HEK293 (cell line): Measurements from ENCODE around the gene PTCHD4.

Source experiments
- CTCF ChIA-PET: fragments of 350-600 bp; formaldehyde crosslinking; extraction: SDS; loops from one replicate; lab custom pipeline; 2021; ENCODE audit warnings: antibody characterized with exemption; lab: Yijun Ruan, JAX
- POLR2A ChIA-PET: fragments of 300-600 bp; formaldehyde crosslinking; extraction: SDS; loops from one replicate; lab custom pipeline; 2020; ENCODE audit warnings: antibody characterized with exemption, inconsistent platforms; lab: Yijun Ruan, JAX
- H3K27ac ChIP-seq: fragments of 200-500 bp; sonication (Bioruptor generic); 2 replicates; pipeline ENCODE4 v1.5.1; 2014; ENCODE audit warnings: low read depth, low read length, control low read depth, inconsistent platforms; ENCODE audit errors: extremely low read depth
- H3K36me3 ChIP-seq, 2 experiments: fragments of 200-500 bp in 1 of 2; sonication (Bioruptor generic) in 1 of 2; 1 replicate in 1 of 2; 2 replicates in 1 of 2; pipeline ENCODE4 v1.5.1; 2014 to 2017; ENCODE audit warnings: inconsistent platforms in 2 of 2, low read length in 2 of 2; ENCODE audit not compliant: control insufficient read depth in 2 of 2, insufficient read depth in 1 of 2
- H3K4me1 ChIP-seq: fragments of 200-500 bp; sonication (Bioruptor generic); 2 replicates; pipeline ENCODE4 v1.5.1; 2014; ENCODE audit warnings: mild to moderate bottlenecking, low read length, inconsistent platforms; ENCODE audit not compliant: control insufficient read depth, insufficient read depth
- H3K4me3 ChIP-seq: 2 replicates; pipeline ENCODE4 v1.5.1; 2011; ENCODE audit warnings: low read depth, mild to moderate bottlenecking, control low read depth, low read length, moderate library complexity
- H3K9me3 ChIP-seq: fragments of 200-500 bp; sonication (Bioruptor generic); 2 replicates; pipeline ENCODE4 v1.5.1; 2014; ENCODE audit warnings: low read depth, low read length, inconsistent platforms; ENCODE audit not compliant: control insufficient read depth, insufficient read depth
- ATF2 ChIP-seq: fragments of 450-650 bp; formaldehyde crosslinking; IDR thresholded peaks from 2 replicates; pipeline ENCODE4 v1.5.1; 2016; ENCODE audit warnings: missing biosample characterization, missing genetic modification characterization, low read depth
- BCL6B ChIP-seq: fragments of 450-650 bp; formaldehyde crosslinking; IDR thresholded peaks from 2 replicates; pipeline ENCODE4 v1.5.1; 2017; ENCODE audit warnings: missing biosample characterization, missing genetic modification characterization
- HOXD13 ChIP-seq: sonication (generic); formaldehyde crosslinking; IDR thresholded peaks from 2 replicates; pipeline ENCODE4 v1.8.0; 2022; ENCODE audit warnings: missing genetic modification reagents, borderline replicate concordance
- KLF10 ChIP-seq: fragments of 450-650 bp; IDR thresholded peaks from 2 replicates; pipeline ENCODE4 v1.5.1; 2018; ENCODE audit warnings: missing biosample characterization, mild to moderate bottlenecking, missing genetic modification characterization
- REPIN1 ChIP-seq: fragments of 450-650 bp; formaldehyde crosslinking; IDR thresholded peaks from 2 replicates; pipeline ENCODE4 v1.5.1; 2017; ENCODE audit warnings: missing biosample characterization, missing genetic modification characterization, low read depth
- ZBTB20 ChIP-seq: fragments of 450-650 bp; formaldehyde crosslinking; IDR thresholded peaks from 2 replicates; pipeline ENCODE4 v1.5.1; 2016; ENCODE audit warnings: missing biosample characterization, missing genetic modification characterization
- ZNF112 ChIP-seq: fragments of 450-650 bp; formaldehyde crosslinking; IDR thresholded peaks from 2 replicates; pipeline ENCODE4 v1.5.0; 2017; ENCODE audit warnings: missing biosample characterization, missing genetic modification characterization
- ZNF354C ChIP-seq: fragments of 450-650 bp; formaldehyde crosslinking; IDR thresholded peaks from 2 replicates; pipeline ENCODE4 v1.5.1; 2016; ENCODE audit warnings: missing biosample characterization, missing genetic modification characterization, low read depth, borderline replicate concordance
- ZNF366 ChIP-seq: fragments of 450-650 bp; formaldehyde crosslinking; conservative IDR thresholded peaks from 2 replicates; pipeline ENCODE4 v1.5.1; 2016; ENCODE audit warnings: missing biosample characterization, missing genetic modification characterization
- ZNF394 ChIP-seq: fragments of 450-650 bp; formaldehyde crosslinking; IDR thresholded peaks from 2 replicates; pipeline ENCODE4 v1.5.1; 2016; ENCODE audit warnings: missing biosample characterization, missing genetic modification characterization, mild to moderate bottlenecking, moderate library complexity, borderline replicate concordance
- ZNF510 ChIP-seq: fragments of 450-650 bp; formaldehyde crosslinking; IDR thresholded peaks from 2 replicates; pipeline ENCODE4 v1.5.1; 2018; ENCODE audit warnings: mild to moderate bottlenecking, missing genetic modification characterization, missing biosample characterization; ENCODE audit not compliant: insufficient replicate concordance
- ZNF514 ChIP-seq: fragments of 450-650 bp; formaldehyde crosslinking; IDR thresholded peaks from 2 replicates; pipeline ENCODE4 v1.5.1; 2016; ENCODE audit warnings: missing biosample characterization, missing genetic modification characterization
- ZNF530 ChIP-seq: fragments of 450-650 bp; formaldehyde crosslinking; IDR thresholded peaks from 2 replicates; pipeline ENCODE4 v1.5.1; 2016; ENCODE audit warnings: low read depth, missing biosample characterization, missing genetic modification characterization
- ZNF585B ChIP-seq: fragments of 450-650 bp; formaldehyde crosslinking; IDR thresholded peaks from 2 replicates; pipeline ENCODE4 v1.5.1; 2016; ENCODE audit warnings: missing biosample characterization, missing genetic modification characterization
- ZNF600 ChIP-seq: fragments of 450-650 bp; formaldehyde crosslinking; IDR thresholded peaks from 2 replicates; pipeline ENCODE4 v1.5.1; 2016; ENCODE audit warnings: missing biosample characterization, missing genetic modification characterization
- ZNF629 ChIP-seq: fragments of 450-650 bp; formaldehyde crosslinking; IDR thresholded peaks from 2 replicates; pipeline ENCODE4 v1.5.1; 2017; ENCODE audit warnings: missing biosample characterization, missing genetic modification characterization
- ZNF792 ChIP-seq: fragments of 450-650 bp; formaldehyde crosslinking; IDR thresholded peaks from 2 replicates; pipeline ENCODE4 v1.5.1; 2016; ENCODE audit warnings: missing biosample characterization, missing genetic modification characterization
- ZSCAN4 ChIP-seq: fragments of 450-650 bp; formaldehyde crosslinking; IDR thresholded peaks from 2 replicates; pipeline ENCODE4 v1.5.1; 2017; ENCODE audit warnings: missing biosample characterization, missing genetic modification characterization
- TF ChIP-seq, protein P1 (sequence below): fragments of 450-650 bp; formaldehyde crosslinking; IDR thresholded peaks from 2 replicates; pipeline ENCODE4 v1.5.1; 2016; ENCODE audit warnings: missing biosample characterization, missing genetic modification characterization

PTCHD4 gene

DNA sequence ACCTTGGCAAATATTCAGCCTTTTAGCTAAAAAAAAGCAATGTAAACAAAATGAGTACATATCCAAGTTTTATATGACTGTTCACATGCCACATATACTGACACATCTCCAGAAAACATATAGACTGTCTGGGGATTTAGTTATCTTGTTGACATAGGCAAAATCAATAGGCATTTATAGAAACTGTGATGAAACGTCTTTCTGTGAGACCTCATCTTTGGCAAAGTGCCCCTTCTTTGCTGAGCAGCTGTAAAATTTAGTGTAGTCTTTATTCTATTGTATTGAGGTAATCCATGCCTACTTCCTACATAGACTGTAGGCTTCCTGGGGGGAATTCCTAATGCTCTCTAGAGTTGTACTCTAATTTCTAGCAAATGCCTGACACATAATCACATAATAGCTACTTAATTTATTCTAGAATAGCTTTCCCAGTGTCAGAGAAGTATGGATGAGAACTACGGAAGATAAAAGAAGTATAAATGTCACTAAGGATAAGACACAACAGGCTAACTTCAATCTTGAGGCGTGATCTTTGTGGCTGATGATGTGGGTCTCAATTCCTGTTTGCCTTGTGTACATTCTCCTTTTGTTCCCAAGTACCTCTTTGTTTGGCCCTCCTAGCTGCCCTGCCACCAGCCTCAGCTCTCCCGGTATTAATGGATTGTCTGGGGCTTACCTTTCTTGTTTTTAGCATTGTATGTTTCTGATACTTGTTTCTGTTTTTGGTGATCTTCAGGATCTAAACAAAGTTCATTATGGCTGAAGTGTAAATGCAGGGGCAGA is 30.6 kb downstream of the PTCHD4 start:
- no peaks in the 10 kb centered on the region for H3K9me3 ChIP-seq
- ChIA-PET POLR2A (no interaction called here), CTCF (interaction anchor here (0.6 to 1.0 kb wide), 5 partner anchors 8 to 685 kb away, joined by 3 to 4 read pairs (median 3); no protein-coding TSS in a partner anchor)
- no peaks in the 10 kb centered on the region for H3K4me1 ChIP-seq
- H3K36me3 ChIP-seq, result no peaks in the 10 kb centered on the region
- no peak overlapping the region for H3K27ac ChIP-seq
- TF ChIP-seq HOXD13 (CRISPR knock-in tag) (0 out of 2 replicates have a peak, but pooled peaks have one; percentile 50), ZNF629 (no peak)
- no peak overlapping the region for H3K4me3 ChIP-seq

DNA sequence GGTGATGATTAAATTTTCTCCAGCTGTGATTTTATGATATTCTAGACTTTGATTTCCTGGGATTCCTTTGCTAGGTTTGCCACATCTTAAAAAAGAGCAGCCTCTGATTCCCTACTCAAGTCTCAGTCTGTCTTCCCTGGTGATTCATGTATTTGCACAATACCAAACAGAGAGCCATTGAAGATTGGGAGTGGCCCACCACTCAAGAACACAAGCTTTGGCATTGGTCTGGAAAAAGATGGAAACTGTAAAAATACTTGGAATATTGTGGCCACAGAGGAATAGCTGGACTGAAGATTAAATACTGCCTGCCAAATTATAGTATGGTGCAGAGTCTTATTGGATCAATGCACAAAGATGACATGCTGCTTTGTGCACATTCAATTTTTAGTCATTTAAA is 32.9 kb downstream of the PTCHD4 start:
- H3K36me3 ChIP-seq, result no peaks in the 10 kb centered on the region
- ChIA-PET POLR2A (no interaction called here), CTCF (no interaction called here)
- H3K4me3 ChIP-seq, result no peak overlapping the region
- no peak overlapping the region for H3K27ac ChIP-seq
- no peaks in the 10 kb centered on the region for H3K9me3 ChIP-seq
- TF ChIP-seq ZNF112 (tag by site-specific recombination), result no peak
- TF ChIP-seq KLF10 (tag by site-specific recombination), result no peak
- no peak for TF ChIP-seq ZNF585B (tag by site-specific recombination)
- TF ChIP-seq ZNF600, result no peak
- no peak for TF ChIP-seq ZNF354C
- TF ChIP-seq, protein P1, sequence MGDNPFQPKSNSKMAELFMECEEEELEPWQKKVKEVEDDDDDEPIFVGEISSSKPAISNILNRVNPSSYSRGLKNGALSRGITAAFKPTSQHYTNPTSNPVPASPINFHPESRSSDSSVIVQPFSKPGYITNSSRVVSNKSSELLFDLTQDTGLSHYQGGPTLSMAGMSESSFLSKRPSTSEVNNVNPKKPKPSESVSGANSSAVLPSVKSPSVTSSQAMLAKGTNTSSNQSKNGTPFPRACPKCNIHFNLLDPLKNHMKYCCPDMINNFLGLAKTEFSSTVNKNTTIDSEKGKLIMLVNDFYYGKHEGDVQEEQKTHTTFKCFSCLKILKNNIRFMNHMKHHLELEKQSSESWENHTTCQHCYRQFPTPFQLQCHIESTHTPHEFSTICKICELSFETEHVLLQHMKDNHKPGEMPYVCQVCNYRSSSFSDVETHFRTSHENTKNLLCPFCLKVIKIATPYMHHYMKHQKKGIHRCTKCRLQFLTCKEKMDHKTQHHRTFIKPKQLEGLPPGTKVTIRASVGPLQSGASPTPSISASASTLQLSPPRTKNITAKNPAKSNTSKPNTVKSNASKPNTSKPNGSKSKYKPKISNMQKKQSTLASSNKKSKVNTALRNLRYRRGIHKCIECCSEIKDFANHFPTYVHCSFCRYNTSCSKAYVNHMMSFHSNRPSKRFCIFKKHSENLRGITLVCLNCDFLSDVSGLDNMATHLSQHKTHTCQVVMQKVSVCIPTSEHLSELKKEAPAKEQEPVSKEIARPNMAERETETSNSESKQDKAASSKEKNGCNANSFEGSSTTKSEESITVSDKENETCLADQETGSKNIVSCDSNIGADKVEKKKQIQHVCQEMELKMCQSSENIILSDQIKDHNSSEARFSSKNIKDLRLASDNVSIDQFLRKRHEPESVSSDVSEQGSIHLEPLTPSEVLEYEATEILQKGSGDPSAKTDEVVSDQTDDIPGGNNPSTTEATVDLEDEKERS, result no peak
- TF ChIP-seq REPIN1 (tag by site-specific recombination), result no peak
- no peak for TF ChIP-seq ATF2
- TF ChIP-seq ZNF530 (tag by site-specific recombination), result no peak
- no peak for TF ChIP-seq ZNF792 (tag by site-specific recombination)
- no peak for TF ChIP-seq ZNF514 (tag by site-specific recombination)
- no peak for TF ChIP-seq ZSCAN4 (tag by site-specific recombination)
- no peak for TF ChIP-seq ZNF366 (tag by site-specific recombination)
- no peak for TF ChIP-seq ZNF394 (tag by site-specific recombination)
- TF ChIP-seq HOXD13 (CRISPR knock-in tag), result no peak
- no peak for TF ChIP-seq ZNF510 (tag by site-specific recombination)
- TF ChIP-seq ZBTB20 (tag by site-specific recombination), result no peak
- no peak for TF ChIP-seq BCL6B
- H3K4me1 ChIP-seq, result no peaks in the 10 kb centered on the region
